ENCODE results near the gene GABRR2.
A peak's percentile ranks its signal among the peaks of the same experiment; 100 is the strongest.

GRCh38 chr6:89311853-89312531 is 3.1 kb downstream of the GABRR2 start:
- TF ChIP-seq, protein P1, sequence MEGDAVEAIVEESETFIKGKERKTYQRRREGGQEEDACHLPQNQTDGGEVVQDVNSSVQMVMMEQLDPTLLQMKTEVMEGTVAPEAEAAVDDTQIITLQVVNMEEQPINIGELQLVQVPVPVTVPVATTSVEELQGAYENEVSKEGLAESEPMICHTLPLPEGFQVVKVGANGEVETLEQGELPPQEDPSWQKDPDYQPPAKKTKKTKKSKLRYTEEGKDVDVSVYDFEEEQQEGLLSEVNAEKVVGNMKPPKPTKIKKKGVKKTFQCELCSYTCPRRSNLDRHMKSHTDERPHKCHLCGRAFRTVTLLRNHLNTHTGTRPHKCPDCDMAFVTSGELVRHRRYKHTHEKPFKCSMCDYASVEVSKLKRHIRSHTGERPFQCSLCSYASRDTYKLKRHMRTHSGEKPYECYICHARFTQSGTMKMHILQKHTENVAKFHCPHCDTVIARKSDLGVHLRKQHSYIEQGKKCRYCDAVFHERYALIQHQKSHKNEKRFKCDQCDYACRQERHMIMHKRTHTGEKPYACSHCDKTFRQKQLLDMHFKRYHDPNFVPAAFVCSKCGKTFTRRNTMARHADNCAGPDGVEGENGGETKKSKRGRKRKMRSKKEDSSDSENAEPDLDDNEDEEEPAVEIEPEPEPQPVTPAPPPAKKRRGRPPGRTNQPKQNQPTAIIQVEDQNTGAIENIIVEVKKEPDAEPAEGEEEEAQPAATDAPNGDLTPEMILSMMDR (IDR thresholded peaks at IDR 0.05): peak; percentile 35 to 56 (median 52)
- TF ChIP-seq POLR2A (IDR thresholded peaks at IDR 0.05): no peak

Data from uterus (tissue), 2 donors.